ENCODE data around the gene PFDN6.
A peak's percentile ranks its signal among the peaks of the same experiment; 100 is the strongest.
"Not testable (repeated sequence)": the region's sequence is repeated elsewhere in the genome, so short reads cannot be mapped to it uniquely, and the experiment has no call there.

PFDN6 gene

GRCh38 chr6:33280539-33280938 is 8.9 kb upstream of the PFDN6 start:
- H3K9ac ChIP-seq (ENCODE audit: insufficient read length, low read depth), result no peak overlapping the region
- peaks cover 7% of the 10 kb centered on the region; the same call in 1 of the 2 replicates for H3K9me3 ChIP-seq (ENCODE audit: insufficient read depth, low read length)
- peaks cover 7% of the 10 kb centered on the region for H3K4me1 ChIP-seq (ENCODE audit: insufficient read depth, insufficient read length)

GRCh38 chr6:33285214-33285613 is 4.2 kb upstream of the PFDN6 start:
- not testable (repeated sequence) for H3K27me3 ChIP-seq (ENCODE audit: insufficient read depth, insufficient read length); H3K9ac ChIP-seq (ENCODE audit: insufficient read length, low read depth); H3K4me3 ChIP-seq (ENCODE audit: insufficient read length, low read depth); H3K4me1 ChIP-seq (ENCODE audit: insufficient read depth, insufficient read length); DNase-seq (ENCODE audit: low read depth, low spot score); H3K9me3 ChIP-seq (ENCODE audit: insufficient read depth, low read length)
- H3K36me3 ChIP-seq (ENCODE audit: insufficient read depth, insufficient read length, low read length), result peaks cover 75% of the 10 kb centered on the region

More at GRCh38 chr6:33280539-33280938, 8.9 kb upstream of the PFDN6 start:
- no peak for TF ChIP-seq YY1 (IDR thresholded peaks at IDR 0.05; ENCODE audit: insufficient read depth, insufficient read length)
- TF ChIP-seq SUZ12 (IDR thresholded peaks at IDR 0.05; ENCODE audit: extremely low read depth, insufficient read depth, insufficient read length), result no peak
- no peak for TF ChIP-seq ZNF274 (IDR thresholded peaks at IDR 0.05; ENCODE audit: low read depth, low read length)
- DNase-seq (ENCODE audit: low read depth, low spot score), result no peak
- H3K27me3 ChIP-seq (ENCODE audit: insufficient read depth, insufficient read length), result no peaks in the 10 kb centered on the region
- peaks cover 85% of the 10 kb centered on the region for H3K36me3 ChIP-seq (ENCODE audit: insufficient read depth, insufficient read length, low read length)
- H3K4me3 ChIP-seq (ENCODE audit: insufficient read length, low read depth), result no peak overlapping the region

- Histone ChIP-seq H3K36me3 (ENCODE audit: insufficient read depth, insufficient read length, low read length) (peaks cover 76% of the 10 kb centered on the region), H3K4me1 (ENCODE audit: insufficient read depth, insufficient read length) (peaks cover 2% of the 10 kb centered on the region), H3K27me3 (ENCODE audit: insufficient read depth, insufficient read length) (no peaks in the 10 kb centered on the region), H3K4me3 (ENCODE audit: insufficient read length, low read depth) (no peak overlapping the region), H3K9ac (ENCODE audit: insufficient read length, low read depth) (peak overlapping the region; percentile 90), H3K9me3 (ENCODE audit: insufficient read depth, low read length) (no peaks in the 10 kb centered on the region)
- no peak for DNase-seq (ENCODE audit: low read depth, low spot score)
- TF ChIP-seq SUZ12 (IDR thresholded peaks at IDR 0.05; ENCODE audit: extremely low read depth, insufficient read depth, insufficient read length) (no peak), YY1 (IDR thresholded peaks at IDR 0.05; ENCODE audit: insufficient read depth, insufficient read length) (no peak), ZNF274 (IDR thresholded peaks at IDR 0.05; ENCODE audit: low read depth, low read length) (no peak)
These were observed 2.2 kb upstream of the PFDN6 start for GRCh38 chr6:33286946-33287914.

- Histone ChIP-seq H3K9ac (ENCODE audit: insufficient read length, low read depth) (peak overlapping the region; percentile 90), H3K27me3 (ENCODE audit: insufficient read depth, insufficient read length) (no peaks in the 10 kb centered on the region), H3K36me3 (ENCODE audit: insufficient read depth, insufficient read length, low read length) (peaks cover 77% of the 10 kb centered on the region), H3K4me1 (ENCODE audit: insufficient read depth, insufficient read length) (peaks cover 2% of the 10 kb centered on the region), H3K4me3 (ENCODE audit: insufficient read length, low read depth) (peak overlapping the region; percentile 93), H3K9me3 (ENCODE audit: insufficient read depth, low read length) (no peaks in the 10 kb centered on the region)
- DNase-seq (ENCODE audit: low read depth, low spot score), result no peak
- TF ChIP-seq ZNF274 (IDR thresholded peaks at IDR 0.05; ENCODE audit: low read depth, low read length) (no peak), YY1 (IDR thresholded peaks at IDR 0.05; ENCODE audit: insufficient read depth, insufficient read length) (no peak), SUZ12 (IDR thresholded peaks at IDR 0.05; ENCODE audit: extremely low read depth, insufficient read depth, insufficient read length) (no peak)
These were observed 1.1 kb upstream of the PFDN6 start for GRCh38 chr6:33288141-33288920.

GRCh38 chr6:33289784-33290315 is 449 bp downstream of the PFDN6 start:
- no peaks in the 10 kb centered on the region for H3K27me3 ChIP-seq (ENCODE audit: insufficient read depth, insufficient read length)
- TF ChIP-seq YY1 (IDR thresholded peaks at IDR 0.05; ENCODE audit: insufficient read depth, insufficient read length) (no peak), ZNF274 (IDR thresholded peaks at IDR 0.05; ENCODE audit: low read depth, low read length) (no peak), SUZ12 (IDR thresholded peaks at IDR 0.05; ENCODE audit: extremely low read depth, insufficient read depth, insufficient read length) (no peak)
- DNase-seq (ENCODE audit: low read depth, low spot score), result no peak

GRCh38 chr6:33290459-33290858 is 1.1 kb downstream of the PFDN6 start:
- peaks cover 60% of the 10 kb centered on the region for H3K36me3 ChIP-seq (ENCODE audit: insufficient read depth, insufficient read length, low read length)
- peaks cover 2% of the 10 kb centered on the region for H3K4me1 ChIP-seq (ENCODE audit: insufficient read depth, insufficient read length)
- peak overlapping the region; percentile 93 for H3K4me3 ChIP-seq (ENCODE audit: insufficient read length, low read depth)
- H3K9ac ChIP-seq (ENCODE audit: insufficient read length, low read depth), result peak overlapping the region; percentile 97
- no peaks in the 10 kb centered on the region for H3K9me3 ChIP-seq (ENCODE audit: insufficient read depth, low read length)
- no peaks in the 10 kb centered on the region for H3K27me3 ChIP-seq (ENCODE audit: insufficient read depth, insufficient read length)
- TF ChIP-seq YY1 (IDR thresholded peaks at IDR 0.05; ENCODE audit: insufficient read depth, insufficient read length) (no peak), ZNF274 (IDR thresholded peaks at IDR 0.05; ENCODE audit: low read depth, low read length) (no peak), SUZ12 (IDR thresholded peaks at IDR 0.05; ENCODE audit: extremely low read depth, insufficient read depth, insufficient read length) (no peak)
- no peak for DNase-seq (ENCODE audit: low read depth, low spot score)

More at GRCh38 chr6:33289784-33290315, 449 bp downstream of the PFDN6 start:
- H3K4me3 ChIP-seq (ENCODE audit: insufficient read length, low read depth), result peak overlapping the region; percentile 93
- no peaks in the 10 kb centered on the region for H3K9me3 ChIP-seq (ENCODE audit: insufficient read depth, low read length)
- peak overlapping the region; percentile 97 for H3K9ac ChIP-seq (ENCODE audit: insufficient read length, low read depth)
- peaks cover 2% of the 10 kb centered on the region for H3K4me1 ChIP-seq (ENCODE audit: insufficient read depth, insufficient read length)
- peaks cover 65% of the 10 kb centered on the region for H3K36me3 ChIP-seq (ENCODE audit: insufficient read depth, insufficient read length, low read length)
